Activated T-helper 1 cell treated with Interleukin-2 at 50 U/mL for 16 hours (primary cell): ENCODE measurements around the gene MANBA.
"Not testable (repeated sequence)": the region's sequence is repeated elsewhere in the genome, so short reads cannot be mapped to it uniquely, and the experiment has no call there.

ENCODE experiments used
- DNase-seq: peaks from one replicate; pipeline ENCODE4 v3.0.0-alpha.2; 2020; ENCODE audit warnings: low read depth

MANBA gene

DNA sequence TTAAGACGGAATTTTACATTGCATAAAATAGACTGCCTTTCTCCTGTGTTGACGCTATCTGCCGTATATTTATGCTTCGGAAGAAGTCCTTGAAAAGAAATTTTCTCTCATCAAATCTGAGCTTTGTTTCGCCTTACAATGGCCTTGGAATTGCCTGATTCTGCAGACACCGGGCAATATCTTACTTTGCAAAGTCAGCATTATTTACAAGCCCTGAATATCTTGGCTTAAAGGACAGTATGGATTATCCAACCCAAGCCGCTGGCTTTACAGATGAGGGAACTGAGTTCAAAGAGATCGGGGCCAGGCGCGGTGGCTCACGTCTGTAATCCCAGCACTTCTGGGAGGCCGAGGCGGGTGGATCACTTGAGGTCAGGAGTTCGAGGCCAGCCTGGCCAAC, 1.1 kb upstream of the MANBA start:
- DNase-seq = no peak

DNA sequence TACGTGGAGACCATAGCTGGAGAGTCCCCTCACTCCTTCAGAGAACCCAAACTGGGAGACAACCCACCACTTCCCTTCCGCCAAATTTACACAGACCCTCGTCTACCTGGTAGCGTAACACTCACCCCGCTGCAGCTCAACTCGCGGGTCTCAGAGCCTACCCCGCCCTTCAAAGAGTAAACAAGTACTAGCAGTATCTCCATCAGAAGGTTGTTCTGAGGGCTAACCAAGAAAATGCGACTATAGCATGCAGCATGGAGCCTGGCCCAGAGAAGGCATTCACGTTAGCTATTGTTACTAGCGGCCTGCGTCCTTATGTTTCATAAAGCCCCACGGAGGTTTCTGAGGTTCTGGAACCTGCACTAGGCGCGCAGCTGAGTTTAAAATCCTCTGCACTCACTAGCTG, 531 bp upstream of the MANBA start:
- DNase-seq = no peak

DNA sequence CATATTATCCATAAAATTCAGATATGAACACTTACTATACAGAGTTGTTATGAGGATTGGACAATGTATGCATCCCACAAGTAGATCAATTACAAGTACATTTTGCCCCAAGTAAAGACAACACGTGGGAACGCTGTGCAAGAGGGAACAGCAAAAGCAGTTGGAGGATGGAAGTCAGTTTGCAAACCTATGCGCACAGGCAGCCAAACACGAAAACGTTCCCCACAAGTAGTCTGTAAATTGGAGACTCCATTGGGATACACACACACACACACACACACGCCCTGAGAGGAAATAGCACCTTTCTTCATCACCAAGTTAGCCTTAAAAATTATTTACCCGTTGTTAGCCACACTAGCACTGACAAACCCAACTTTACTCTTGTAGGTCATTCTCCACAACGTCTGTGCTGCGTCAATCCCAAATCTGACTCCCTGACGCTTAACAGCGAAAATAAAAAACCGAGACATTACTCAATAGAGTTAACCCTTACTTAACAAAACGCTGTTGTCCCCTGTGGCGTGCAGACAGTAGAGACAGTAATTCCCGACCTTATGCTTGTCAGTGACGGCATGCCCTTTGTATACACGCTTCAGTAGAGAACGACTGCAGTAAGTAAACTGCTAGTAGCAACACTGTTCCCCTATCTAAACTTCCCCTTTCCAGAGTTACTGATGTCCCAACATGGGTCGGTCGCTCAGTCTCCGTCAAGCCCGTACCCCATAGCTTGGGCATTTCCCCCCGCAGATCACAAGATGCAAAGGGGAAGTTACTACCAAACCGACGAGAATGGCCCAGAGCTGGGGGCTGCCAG, 730 bp downstream of the MANBA start:
- DNase-seq = no peak

DNA sequence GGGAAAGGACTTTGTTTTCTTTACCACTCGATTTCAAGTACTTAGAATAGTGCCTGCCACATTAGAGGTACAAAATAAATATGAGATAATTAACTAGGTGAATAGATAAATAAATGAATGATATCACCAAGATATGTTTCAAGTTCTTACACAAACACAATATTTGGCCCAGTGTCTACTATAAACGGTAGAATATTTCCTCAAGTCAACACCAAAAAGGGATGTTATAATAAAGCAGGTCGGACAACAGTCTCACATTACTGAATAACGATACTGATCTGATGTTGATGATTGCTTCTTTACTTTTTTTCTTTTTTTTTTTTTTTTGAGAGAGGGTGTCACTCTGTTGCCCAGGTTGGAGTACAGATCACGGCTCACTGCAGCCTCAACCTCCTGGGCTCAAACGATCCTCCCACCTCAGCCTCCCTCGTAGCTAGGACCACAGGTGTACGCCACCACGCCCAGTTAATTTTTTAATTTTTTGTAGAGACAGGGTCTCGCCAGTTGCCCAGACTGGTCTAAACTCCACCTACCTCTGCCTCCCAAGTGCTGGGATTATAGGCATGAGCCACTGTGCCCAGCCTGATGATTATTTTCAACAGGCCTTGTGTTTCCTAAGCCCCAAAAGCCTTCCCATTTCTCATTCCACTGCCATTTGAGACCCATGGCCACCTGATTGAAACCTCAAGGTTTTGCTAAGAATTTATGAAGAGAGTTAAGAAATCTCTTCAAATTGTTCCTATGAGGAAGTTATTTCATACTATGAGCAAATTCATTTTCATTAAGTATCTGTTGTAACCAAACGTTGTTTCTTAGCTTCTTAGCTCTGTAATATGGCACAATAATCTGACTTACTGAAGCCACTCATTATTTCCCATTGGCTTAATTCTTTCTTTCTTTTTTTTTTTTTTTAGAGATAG, 2.3 kb downstream of the MANBA start:
- DNase-seq = no peak

DNA sequence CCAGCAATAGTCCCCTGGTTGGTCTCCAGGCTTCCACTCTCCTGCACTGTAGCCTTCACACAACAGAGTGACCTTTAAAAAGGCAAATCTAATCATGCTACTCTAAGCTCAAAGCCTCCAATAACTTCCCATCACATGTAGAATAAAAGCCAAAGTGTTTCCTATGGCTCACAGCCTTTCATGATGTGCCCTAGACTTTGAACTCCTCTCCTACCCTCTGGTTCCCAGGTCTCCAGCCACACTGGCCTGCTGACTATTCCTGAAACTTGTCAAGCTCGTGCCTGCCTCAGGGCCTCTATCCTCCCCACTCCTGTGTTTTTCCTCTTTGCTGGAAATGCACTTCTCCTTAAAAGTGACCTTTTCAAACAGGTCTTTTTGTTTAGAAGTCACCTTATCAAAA, 3.1 kb downstream of the MANBA start:
- no peak for DNase-seq

DNA sequence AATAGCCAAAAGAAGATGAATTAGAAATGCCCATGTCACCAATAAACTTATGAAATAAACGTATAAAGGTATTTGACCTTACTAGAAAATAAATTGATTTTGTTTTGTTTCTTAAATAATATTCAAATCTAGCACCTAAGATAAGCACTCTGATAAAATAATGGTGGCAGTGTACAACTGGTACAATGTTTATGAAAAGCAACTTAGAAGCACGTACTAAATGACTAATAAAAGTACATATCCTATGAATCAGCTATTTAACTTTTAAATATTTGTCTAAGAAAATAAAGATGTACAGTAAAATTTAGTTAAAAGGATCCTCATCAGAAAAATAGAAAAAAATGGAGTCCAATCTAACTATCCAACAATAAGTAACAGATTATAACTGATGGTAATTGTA, 6.7 kb downstream of the MANBA start:
- no peak for DNase-seq

DNA sequence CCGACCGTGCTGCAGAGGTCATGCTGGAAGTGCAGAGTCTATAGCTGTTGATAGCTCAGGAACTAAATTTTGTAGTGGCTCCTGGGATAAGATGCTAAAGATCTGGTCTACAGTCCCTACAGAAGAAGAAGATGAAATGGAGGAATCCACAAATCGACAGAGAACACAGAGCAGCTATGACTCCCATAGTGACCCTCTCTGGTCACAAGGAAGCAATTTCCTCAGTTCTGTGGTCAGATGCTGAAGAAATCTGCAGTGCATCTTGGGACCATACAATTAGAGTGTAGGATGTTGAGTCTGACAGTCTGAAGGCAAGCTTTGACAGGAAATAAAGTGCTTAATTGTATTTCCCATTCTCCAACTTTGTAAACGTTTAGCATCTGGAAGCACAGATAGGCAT, 8.8 kb downstream of the MANBA start:
- DNase-seq = no peak

DNA sequence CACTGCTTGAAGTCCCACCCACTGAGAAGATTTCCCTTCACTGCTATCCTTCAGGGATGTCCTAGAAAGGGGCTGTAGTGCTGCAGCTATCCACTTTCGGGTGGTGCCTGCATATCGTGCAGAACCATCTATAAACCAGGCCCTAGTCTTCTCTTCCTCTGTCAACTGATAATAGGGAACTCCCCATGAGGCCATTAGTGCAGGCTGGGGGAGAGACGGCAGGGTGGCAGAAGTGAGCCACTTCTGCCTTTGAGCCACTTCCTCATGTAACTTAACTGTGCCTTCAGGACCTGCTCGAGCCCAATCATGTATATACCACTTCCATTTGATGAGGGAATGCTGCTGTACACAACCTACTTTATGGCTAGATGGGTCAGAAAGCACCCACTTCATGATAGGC, 17.4 kb downstream of the MANBA start:
- not testable (repeated sequence) for DNase-seq

DNA sequence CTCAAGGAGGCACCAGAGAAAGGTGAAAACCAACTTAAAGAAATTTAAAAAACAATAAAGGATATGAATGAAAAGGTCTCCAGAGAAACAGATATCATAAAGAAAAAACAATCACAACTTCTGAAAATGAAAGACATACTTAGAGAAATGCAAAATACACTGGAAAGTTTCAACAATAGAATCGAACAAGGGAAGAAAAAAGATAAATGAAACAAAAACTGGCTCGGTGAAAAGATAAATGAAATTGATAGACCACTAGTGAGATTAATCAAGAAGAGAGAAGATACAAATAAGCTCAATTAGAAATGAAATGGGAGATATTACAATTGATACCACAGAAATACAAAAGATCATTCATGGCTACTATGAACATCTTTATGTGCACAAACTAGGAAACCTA, 22.0 kb downstream of the MANBA start:
- DNase-seq = not testable (repeated sequence)

DNA sequence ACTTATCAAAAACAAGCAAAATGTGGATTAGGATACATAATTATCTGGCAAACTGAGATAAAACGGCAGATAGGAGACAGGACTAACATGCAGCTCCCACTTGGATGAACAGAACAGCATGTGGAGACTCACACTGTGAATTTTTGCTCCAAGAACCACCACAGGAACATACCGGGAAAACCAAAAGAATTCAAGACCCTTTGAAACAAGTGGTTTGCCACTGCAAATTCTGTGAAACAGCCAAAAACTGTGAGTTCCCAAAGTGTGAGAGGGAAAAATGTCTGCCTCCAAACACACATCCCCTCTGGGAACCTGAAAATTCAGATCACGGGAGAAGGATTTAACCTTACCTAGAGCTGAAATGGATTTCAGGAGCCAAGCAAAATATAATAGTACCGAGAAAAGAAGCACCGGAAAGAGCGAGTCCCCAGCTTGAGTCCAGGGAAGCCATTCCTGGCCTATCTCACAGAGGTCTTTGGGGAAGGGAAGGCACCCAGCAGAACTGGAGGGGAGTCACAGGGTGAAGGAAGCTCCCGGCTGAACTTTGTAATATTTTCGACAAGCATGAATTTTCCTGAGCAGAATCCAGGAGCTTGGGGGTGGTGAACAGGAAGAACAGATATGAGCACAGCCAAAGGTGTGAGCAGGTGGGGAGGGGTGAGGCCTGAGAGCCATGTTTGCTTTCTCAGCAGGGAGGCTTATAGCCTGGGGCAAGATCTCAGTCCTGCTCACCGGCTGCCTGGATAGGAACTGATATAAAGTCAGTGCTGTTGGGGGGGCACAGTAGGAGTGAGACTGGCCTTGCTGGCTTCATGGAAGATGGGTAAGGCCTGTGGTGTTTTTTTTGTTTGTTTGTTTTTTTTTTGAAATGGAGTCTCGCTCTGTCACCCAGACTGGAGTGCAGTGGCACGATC, 23.9 kb downstream of the MANBA start:
- no peak for DNase-seq

DNA sequence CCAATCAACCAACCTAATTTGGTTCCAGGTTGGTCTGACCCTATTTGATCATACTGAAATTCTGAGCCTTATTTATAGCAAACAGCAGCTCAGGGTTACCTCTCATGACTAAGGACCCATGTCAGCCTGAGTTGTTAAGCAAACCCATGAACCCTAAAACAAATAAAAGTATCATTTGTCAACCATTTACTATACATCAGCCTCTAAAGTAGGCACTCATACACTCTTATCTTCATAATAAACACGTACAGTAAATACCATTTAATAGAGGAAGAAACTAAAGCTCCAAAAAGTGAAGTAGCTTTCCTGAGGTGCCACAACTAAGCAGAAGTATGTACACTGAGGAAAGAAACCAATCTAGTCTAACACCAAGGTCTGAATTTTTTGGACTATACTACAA, 25.2 kb downstream of the MANBA start:
- no peak for DNase-seq

DNA sequence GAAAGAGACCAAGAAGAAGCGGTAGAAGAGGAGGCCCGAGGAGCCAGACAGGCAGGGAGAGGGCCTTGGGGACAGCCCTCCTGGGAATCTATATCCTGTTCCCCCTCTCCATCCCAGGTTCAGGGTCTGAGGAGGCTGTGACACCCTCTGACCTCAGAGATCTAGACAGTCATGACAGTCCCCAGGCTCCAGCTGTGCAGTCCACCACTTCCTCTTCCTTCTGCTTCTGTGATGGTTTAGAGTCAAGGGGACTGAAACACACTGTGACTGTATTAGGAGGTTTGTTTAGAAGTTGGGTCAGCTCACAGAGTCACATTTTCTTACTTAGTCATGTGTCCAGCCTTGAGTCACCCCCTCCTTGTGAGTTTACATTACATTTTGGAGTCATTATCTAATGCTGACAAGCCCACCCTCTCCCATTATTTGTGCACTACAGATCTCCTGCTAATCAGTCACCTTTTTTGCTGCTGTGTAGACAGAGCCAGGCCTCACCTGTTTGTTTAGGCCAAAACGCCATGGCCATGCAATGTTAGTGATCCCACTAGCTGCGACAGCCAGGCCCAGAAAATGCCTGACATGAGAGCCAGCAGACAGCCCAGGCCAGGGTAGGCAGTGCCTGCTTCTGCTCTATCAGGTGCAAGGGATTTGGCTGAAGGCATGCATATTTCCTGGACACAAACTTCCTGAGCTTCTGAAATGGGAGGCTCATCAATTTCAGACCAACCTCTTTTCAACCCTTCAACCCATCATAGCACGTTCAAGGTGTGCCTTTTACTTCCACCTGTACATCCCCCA, 26.0 kb downstream of the MANBA start:
- no peak for DNase-seq

DNA sequence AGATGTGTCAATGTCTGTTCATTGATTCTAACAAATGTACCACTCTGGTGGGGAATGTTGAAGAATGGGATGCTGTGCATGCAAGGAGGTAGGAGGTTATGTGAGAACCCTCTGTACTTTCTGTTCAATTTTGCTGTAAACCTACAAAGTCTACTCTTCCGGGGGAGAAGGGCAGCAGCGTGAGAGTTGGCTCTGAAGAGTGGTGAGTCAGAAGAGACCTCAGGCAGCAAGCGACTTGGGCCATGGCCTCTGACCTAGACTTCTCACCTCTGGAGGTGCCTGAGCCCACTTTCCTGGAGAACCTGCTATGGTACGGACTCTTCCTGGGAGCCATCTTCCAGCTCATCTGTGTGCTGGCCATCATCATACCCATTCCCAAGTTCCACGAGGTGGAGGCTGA, 26.7 kb downstream of the MANBA start:
- DNase-seq = no peak

DNA sequence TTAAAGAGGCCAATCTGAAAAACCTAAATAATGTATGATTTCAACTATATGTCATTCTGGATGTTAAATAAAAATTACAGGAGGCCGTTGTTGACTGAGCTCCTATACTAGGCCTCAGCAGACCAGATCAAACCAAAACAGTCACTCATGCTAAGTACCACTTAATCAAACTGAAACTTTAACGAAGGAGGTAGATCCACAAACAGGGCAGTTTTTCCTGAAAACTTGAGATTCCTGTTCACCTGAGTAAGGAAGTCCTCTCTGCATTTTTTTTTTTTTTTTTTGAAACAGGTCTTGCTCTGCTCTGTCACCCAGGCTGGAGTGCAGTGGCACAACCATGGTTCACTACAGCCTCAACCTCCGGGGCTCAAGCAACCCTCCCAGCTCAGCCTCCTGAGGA, 27.7 kb downstream of the MANBA start:
- DNase-seq = no peak

DNA sequence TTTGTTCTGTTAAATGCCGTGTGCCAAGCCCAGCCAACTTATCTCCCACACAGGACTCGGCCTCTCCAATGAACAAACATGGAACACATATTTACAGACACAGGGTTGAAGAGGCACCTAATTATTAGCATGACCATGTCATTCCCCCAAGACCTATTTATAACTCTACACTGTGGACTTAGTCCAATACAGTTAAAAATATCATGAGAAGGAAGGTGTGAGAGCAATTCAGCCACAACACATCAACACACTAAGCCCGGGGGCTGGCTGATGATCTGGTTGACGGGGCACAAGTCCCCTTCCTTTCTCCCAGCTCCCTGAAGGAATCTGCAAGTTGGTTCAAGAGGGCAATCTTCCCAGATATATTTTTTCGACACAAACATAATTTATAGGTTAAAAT, 28.1 kb downstream of the MANBA start:
- no peak for DNase-seq

DNA sequence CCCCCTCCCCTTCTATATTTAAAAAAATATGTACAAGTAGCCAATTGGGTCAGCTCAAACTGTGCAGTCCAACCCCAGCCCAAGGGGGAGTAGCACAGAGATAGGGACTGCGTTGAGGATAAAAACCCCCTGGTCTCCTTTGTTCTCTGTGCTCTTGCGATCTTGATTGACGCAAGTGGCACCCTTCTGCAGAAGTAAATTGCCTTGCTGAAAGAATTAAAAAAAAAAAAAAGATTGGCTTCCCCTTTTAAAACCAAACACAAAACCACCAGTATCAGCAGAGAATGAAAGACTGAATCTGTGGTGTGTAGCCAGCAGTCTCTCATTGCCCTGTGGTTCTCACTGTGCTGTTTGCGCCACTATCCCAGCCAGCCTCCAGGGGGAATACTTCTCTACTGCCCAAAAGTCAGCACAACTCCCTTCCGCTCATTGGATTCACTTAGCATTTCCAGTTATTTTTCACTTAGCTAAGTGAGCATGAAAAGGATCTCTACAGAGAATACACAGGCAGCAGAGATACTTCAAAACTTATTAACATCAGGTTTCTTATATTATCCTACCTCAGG, 29.7 kb downstream of the MANBA start:
- DNase-seq = no peak

DNA sequence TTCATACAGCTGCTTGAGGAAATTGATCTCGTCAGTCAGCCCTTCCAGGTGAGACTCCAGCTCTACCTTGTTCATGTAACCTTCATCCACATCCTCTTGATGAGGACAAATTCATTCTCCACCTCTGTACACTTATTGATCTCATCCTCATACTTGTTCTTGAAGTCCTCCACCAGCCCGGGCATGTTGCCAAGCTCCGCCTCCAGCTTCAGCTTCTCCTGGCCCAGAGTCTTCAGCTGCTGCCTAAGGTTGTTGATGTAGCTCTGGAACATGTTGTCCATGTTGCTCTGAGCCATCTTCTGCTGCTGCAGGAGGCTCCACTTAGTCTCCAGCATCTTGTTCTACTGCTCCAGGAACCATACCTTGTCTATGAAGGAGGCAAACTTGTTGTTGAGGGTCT, 31.3 kb downstream of the MANBA start:
- not testable (repeated sequence) for DNase-seq

DNA sequence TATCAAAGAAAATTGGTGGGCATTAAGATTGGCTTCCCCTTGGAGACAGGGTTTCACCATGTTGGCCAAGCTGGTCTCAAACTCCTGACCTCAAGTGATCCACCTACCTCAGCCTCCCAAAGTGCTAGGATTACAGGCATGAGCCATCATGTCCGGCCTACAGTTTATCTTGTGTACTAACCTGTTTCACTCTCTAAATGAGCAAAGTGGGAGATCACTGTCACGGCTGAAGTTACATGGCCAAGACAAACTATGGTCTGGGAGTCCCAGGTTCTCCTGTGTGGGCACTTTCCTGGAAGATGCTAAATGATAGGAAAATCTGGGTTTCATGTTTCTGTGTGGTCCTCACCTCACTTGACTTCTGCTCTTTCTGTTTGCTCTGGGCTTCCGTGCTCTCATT, 33.8 kb downstream of the MANBA start:
- not testable (repeated sequence) for DNase-seq

DNA sequence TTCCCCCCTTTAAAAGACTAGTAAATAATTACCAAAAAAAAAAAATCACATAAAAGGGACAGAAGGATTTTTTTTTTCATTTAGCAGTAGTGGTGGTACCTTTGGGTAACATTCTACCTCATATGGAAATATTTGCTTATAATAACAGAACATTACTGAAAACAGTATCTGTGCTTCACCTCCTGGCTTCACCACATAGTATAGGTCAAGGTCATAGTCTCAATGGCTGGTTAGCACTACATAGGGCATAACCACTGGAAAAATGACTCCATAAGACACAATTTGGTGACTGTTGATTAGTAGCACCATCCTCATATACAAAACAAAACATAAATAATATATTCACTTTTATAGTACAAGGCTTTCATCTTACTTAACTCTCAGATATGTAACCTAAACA, 34.7 kb downstream of the MANBA start:
- no peak for DNase-seq

DNA sequence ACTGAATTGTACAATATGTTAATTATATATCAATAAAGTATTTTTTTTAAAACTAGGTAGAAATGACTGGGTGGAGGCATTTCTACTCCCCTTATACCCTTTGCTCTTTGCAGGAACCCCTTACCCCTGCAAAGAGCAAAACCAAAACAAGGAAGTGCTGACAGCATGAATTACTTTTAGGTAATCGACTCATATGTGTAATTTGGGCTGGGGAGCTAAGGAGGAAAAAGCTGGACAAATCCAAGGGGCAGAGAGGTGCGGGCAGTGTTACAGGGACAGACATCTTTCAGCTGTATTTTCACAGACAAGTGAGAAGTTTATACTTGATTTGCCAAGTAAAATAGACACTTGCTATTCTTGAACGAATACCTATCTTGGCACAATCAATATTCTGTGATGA, 35.5 kb downstream of the MANBA start:
- DNase-seq = no peak

DNA sequence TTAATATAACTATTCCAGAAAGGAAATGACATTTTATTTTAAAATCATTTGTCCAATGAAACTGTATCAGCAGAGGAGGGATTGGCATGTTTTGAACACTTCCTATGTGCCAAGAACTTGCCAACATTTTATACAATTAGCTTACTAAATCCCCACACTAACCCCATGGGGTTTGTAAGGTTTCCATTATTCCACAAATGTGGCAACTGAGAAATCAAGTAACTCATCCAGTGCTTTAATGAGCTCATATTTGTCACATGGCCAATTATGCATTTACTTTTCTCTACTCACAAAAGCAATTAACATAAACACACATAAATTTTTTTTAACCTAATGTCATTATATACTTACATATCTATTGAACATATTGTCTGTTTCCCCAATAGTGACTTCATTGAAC, 37.3 kb downstream of the MANBA start:
- DNase-seq = no peak
